Bronchial epithelial cell (primary cell): ENCODE data around the gene RNF167. TPM values are rescaled to one million over a fixed set of nuclear protein-coding genes. Genes with fewer than 3 reads are reported as not detected.
A peak's percentile ranks its signal among the peaks of the same experiment; 100 is the strongest.

Source experiments
- DNase-seq: peaks from one replicate; pipeline ENCODE4 v3.0.0-alpha.2; 2010; ENCODE audit warnings: low read depth
- FAIRE-seq: peaks from 2 replicates; lab custom pipeline; 2011; peaks lifted over from hg19 to GRCh38; lab: Jason Lieb, UNC
- H3K27me3 ChIP-seq: 2 replicates; pipeline ENCODE4 v1.5.1; 2011; ENCODE audit warnings: low read length; ENCODE audit not compliant: control insufficient read depth, insufficient read depth
- H3K36me3 ChIP-seq: 2 replicates; pipeline ENCODE4 v1.5.1; 2011; ENCODE audit warnings: low read length; ENCODE audit not compliant: control insufficient read depth, insufficient read depth
- H3K4me3 ChIP-seq: 2 replicates; pipeline ENCODE4 v1.5.1; 2011; ENCODE audit warnings: mild to moderate bottlenecking, low read depth, low read length, control low read depth
- total RNA-seq: library from RNA; depleted of rRNA; stranded (reverse); fragments of >200 nt; gene quantifications from 2 replicates; pipeline ENCODE4 v1.2.1, GENCODE V29; 2014
- TF ChIP-seq, protein P1 (sequence below): IDR thresholded peaks from 2 replicates; pipeline ENCODE4 v1.5.1; 2011; ENCODE audit warnings: mild to moderate bottlenecking, moderate library complexity, low read length, control low read depth, inconsistent platforms; ENCODE audit not compliant: insufficient read depth, severe bottlenecking

RNF167 gene
- total RNA-seq, 1 donor from 2014 or later = 15.8 TPM

DNA sequence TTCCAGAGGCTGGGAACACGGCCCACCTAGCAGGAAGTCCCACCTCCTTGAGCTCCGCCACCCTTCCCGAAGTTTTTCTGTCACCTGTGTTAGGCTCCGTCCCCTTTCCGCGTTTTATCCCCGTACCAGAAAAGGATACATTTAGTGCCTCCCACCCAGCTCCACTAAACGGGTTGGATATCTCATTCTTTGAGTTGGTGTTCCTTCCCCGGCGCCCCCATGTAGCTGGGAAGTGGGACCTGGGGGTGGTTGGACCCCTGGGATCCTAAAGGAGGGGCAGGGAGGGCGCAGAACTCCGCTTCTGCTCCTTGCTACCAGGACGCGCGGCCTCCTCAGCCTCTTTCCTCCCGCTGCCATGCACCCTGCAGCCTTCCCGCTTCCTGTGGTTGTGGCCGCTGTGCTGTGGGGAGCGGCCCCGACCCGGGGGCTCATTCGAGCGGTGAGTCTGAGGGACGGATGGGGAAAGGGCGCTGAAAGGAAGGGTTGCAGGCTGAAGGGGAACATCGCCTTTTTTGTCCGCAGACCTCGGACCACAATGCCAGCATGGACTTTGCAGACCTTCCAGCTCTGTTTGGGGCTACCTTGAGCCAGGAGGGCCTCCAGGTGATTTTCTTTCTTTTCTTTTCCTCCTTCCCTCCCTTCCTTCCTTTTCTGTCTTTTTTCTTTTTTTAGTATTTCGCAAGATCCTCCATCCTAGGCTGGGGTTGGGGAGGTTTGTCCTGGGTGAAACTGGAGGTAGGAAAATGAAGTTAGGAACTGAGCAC lies 669 bp downstream of the RNF167 start:
- peak overlapping the region; percentile 93 for H3K4me3 ChIP-seq
- peaks cover 32% of the 10 kb centered on the region for H3K36me3 ChIP-seq
- DNase-seq = no peak
- H3K27me3 ChIP-seq = no peaks in the 10 kb centered on the region
- TF ChIP-seq, protein P1, sequence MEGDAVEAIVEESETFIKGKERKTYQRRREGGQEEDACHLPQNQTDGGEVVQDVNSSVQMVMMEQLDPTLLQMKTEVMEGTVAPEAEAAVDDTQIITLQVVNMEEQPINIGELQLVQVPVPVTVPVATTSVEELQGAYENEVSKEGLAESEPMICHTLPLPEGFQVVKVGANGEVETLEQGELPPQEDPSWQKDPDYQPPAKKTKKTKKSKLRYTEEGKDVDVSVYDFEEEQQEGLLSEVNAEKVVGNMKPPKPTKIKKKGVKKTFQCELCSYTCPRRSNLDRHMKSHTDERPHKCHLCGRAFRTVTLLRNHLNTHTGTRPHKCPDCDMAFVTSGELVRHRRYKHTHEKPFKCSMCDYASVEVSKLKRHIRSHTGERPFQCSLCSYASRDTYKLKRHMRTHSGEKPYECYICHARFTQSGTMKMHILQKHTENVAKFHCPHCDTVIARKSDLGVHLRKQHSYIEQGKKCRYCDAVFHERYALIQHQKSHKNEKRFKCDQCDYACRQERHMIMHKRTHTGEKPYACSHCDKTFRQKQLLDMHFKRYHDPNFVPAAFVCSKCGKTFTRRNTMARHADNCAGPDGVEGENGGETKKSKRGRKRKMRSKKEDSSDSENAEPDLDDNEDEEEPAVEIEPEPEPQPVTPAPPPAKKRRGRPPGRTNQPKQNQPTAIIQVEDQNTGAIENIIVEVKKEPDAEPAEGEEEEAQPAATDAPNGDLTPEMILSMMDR = no peak
- FAIRE-seq = no peak

DNA sequence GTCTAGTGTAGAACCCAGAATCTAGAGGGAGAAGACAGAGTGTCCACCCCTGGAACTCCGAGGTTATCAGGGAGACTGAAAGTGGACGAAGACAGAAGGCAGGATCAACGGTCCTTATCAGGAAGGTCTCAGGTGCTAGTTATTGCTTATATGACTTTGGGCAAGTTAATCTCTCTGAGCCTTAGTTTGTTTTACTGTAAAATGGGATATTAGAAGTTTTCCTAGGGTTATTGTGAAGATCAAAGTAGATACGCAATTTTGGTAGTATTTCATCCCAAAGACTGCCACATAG lies 1.2 kb downstream of the RNF167 start:
- FAIRE-seq (no peak), DNase-seq (no peak)
- Histone ChIP-seq H3K27me3 (no peaks in the 10 kb centered on the region), H3K4me3 (peak overlapping the region; percentile 93), H3K36me3 (peaks cover 31% of the 10 kb centered on the region)
- TF ChIP-seq, protein P1 = no peak

DNA sequence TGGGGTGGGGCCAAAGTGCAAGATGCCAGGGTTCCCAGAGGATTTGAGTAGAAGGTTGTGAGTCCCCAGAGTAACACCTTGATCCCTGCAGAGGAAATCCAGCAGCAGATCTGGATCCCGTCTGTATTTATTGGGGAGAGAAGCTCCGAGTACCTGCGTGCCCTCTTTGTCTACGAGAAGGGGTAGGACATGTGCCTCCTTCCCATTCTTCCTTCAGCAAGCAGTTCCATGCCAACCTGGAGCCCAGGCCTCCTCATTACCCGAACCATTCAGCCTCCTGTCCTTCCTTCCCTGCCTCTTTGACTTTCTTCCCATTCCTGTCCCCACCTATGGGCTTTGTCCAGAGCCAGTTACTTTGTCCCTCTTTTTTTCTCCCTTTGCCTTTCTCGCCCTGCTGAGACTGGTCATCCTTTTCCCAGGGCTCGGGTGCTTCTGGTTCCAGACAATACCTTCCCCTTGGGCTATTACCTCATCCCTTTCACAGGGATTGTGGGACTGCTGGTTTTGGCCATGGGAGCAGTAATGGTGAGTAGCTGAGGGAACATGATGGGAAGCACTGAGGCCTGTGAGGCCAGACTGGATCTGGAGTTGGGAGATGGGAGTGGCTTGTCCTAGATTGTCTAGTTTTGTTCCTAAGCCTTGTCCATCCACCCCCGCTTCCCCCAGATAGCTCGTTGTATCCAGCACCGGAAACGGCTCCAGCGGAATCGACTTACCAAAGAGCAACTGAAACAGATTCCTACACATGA lies 2.9 kb downstream of the RNF167 start:
- H3K27me3 ChIP-seq = no peaks in the 10 kb centered on the region
- FAIRE-seq (no peak), DNase-seq (no peak)
- TF ChIP-seq, protein P1 = no peak
- H3K36me3 ChIP-seq = peaks cover 25% of the 10 kb centered on the region
- H3K4me3 ChIP-seq = no peak overlapping the region

DNA sequence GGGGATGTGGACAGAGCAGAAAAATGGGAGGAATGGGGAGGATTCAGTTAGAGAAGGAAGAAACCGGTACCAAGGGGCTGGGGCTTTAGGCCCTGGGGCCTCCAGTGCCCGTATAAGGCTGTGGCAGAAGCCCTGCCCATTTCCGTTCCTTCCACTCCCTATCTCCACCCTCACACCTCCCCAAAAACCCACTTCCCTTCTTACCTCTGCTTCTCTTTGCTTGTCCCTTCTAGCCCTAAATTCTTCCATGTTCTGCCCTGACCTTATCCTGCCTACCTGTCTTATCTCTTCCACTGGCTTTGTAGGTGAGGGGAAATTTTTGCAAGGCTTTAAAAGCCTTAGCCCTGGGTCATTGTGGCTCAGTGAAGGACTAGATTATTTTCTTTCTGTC lies 4.1 kb downstream of the RNF167 start:
- Histone ChIP-seq H3K4me3 (no peak overlapping the region), H3K27me3 (no peaks in the 10 kb centered on the region), H3K36me3 (peaks cover 16% of the 10 kb centered on the region)
- DNase-seq (no peak), FAIRE-seq (no peak)
- TF ChIP-seq, protein P1 = no peak

DNA sequence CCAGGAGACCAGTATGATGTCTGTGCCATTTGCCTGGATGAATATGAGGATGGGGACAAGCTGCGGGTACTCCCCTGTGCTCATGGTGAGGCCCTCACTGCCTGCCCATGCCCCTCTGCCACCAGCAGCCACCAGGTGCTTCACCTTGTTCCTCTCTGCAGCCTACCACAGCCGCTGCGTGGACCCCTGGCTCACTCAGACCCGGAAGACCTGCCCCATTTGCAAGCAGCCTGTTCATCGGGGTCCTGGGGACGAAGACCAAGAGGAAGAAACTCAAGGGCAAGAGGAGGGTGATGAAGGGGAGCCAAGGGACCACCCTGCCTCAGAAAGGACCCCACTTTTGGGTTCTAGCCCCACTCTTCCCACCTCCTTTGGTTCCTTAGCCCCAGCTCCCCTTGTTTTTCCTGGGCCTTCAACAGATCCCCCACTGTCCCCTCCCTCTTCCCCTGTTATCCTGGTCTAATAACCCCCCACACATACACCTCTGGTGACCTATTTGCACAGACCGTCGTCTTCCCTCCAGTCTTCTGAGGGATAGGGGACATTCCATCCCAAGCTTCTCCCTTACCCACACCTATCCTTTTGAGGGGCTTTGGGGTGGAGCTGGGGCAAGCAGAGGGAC lies 4.6 kb downstream of the RNF167 start:
- Histone ChIP-seq H3K4me3 (no peak overlapping the region), H3K36me3 (peaks cover 16% of the 10 kb centered on the region), H3K27me3 (no peaks in the 10 kb centered on the region)
- TF ChIP-seq, protein P1 = no peak
- FAIRE-seq = no peak
- DNase-seq = no peak
